GM08714 (cell line): Measurements from ENCODE around the gene NDUFA8.

ENCODE experiments used
- H3K4me3 ChIP-seq: fragments of 200-500 bp; sonication (Bioruptor generic); 2 replicates; pipeline ENCODE4 v1.5.1; 2014; ENCODE audit warnings: mild to moderate bottlenecking, low read length, inconsistent platforms
- ZNF274 ChIP-seq: IDR thresholded peaks from 2 replicates; pipeline ENCODE4 v1.6.1; 2012; ENCODE audit warnings: mild to moderate bottlenecking, low read depth, low read length

Gene NDUFA8

GRCh38 chr9:122192261-122192875 lies 32.8 kb upstream of the NDUFA8 start:
- TF ChIP-seq ZNF274, result no peak
- no peak overlapping the region for H3K4me3 ChIP-seq

GRCh38 chr9:122191584-122191983 lies 32.0 kb upstream of the NDUFA8 start:
- no peak overlapping the region for H3K4me3 ChIP-seq
- TF ChIP-seq ZNF274, result no peak

GRCh38 chr9:122190597-122191381 lies 31.2 kb upstream of the NDUFA8 start:
- TF ChIP-seq ZNF274, result no peak
- no peak overlapping the region for H3K4me3 ChIP-seq

GRCh38 chr9:122188369-122188768 lies 28.8 kb upstream of the NDUFA8 start:
- no peak for TF ChIP-seq ZNF274
- H3K4me3 ChIP-seq, result no peak overlapping the region

GRCh38 chr9:122186777-122187470 lies 27.3 kb upstream of the NDUFA8 start:
- no peak for TF ChIP-seq ZNF274
- H3K4me3 ChIP-seq, result no peak overlapping the region

- H3K4me3 ChIP-seq, result no peak overlapping the region
- TF ChIP-seq ZNF274, result no peak
Observed at GRCh38 chr9:122186301-122186700, 26.7 kb upstream of the NDUFA8 start.

GRCh38 chr9:122184551-122184950 lies 25.0 kb upstream of the NDUFA8 start:
- no peak overlapping the region for H3K4me3 ChIP-seq
- TF ChIP-seq ZNF274, result no peak

GRCh38 chr9:122183501-122183900 lies 23.9 kb upstream of the NDUFA8 start:
- no peak overlapping the region for H3K4me3 ChIP-seq
- no peak for TF ChIP-seq ZNF274

- H3K4me3 ChIP-seq, result no peak overlapping the region
- no peak for TF ChIP-seq ZNF274
Observed at GRCh38 chr9:122180633-122181032, 21.1 kb upstream of the NDUFA8 start.

GRCh38 chr9:122179690-122180074 lies 20.1 kb upstream of the NDUFA8 start:
- no peak for TF ChIP-seq ZNF274

GRCh38 chr9:122179054-122179689 lies 19.6 kb upstream of the NDUFA8 start:
- H3K4me3 ChIP-seq, result no peak overlapping the region
- no peak for TF ChIP-seq ZNF274

More at GRCh38 chr9:122179690-122180074, 20.1 kb upstream of the NDUFA8 start:
- H3K4me3 ChIP-seq, result no peak overlapping the region

GRCh38 chr9:122176916-122177315 lies 17.3 kb upstream of the NDUFA8 start:
- TF ChIP-seq ZNF274, result no peak
- no peak overlapping the region for H3K4me3 ChIP-seq

- no peak overlapping the region for H3K4me3 ChIP-seq
- no peak for TF ChIP-seq ZNF274
Observed at GRCh38 chr9:122173670-122174069, 14.1 kb upstream of the NDUFA8 start.

- no peak for TF ChIP-seq ZNF274
- H3K4me3 ChIP-seq, result no peak overlapping the region
Observed at GRCh38 chr9:122172131-122172530, 12.6 kb upstream of the NDUFA8 start.

- TF ChIP-seq ZNF274, result no peak
Observed at GRCh38 chr9:122168356-122168755, 8.8 kb upstream of the NDUFA8 start.

GRCh38 chr9:122164286-122164685 lies 4.7 kb upstream of the NDUFA8 start:
- TF ChIP-seq ZNF274, result no peak
- no peak overlapping the region for H3K4me3 ChIP-seq

More at GRCh38 chr9:122168356-122168755, 8.8 kb upstream of the NDUFA8 start:
- no peak overlapping the region for H3K4me3 ChIP-seq
